ENCODE results near the gene BICDL1. TPM values are rescaled to one million over a fixed set of nuclear protein-coding genes. Genes with fewer than 3 reads are reported as not detected.

Gene BICDL1
- total RNA-seq, 3 donors from 2014 or later: 0.48 to 23.4 (median 5.6) TPM

DNA sequence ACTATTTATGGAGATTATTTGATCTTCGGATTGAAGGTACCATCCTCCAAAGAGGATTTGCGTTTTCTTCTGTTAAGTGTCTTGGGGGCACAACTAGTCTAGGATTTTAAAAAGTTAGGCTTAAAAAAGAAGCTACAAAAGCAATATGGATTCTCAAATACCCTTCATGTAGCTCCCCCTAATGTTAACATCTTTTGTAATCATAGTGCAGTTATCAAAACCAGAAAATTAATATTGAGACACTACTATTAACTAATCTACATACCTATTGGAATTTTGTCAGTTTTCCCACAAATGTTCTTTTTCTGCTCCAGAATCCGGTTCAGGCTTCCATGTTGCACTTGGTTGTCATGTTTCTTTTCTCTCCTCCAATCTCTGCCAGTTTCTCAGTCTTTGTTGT, 62.5 kb downstream of the BICDL1 start:
- TF ChIP-seq, protein P1, sequence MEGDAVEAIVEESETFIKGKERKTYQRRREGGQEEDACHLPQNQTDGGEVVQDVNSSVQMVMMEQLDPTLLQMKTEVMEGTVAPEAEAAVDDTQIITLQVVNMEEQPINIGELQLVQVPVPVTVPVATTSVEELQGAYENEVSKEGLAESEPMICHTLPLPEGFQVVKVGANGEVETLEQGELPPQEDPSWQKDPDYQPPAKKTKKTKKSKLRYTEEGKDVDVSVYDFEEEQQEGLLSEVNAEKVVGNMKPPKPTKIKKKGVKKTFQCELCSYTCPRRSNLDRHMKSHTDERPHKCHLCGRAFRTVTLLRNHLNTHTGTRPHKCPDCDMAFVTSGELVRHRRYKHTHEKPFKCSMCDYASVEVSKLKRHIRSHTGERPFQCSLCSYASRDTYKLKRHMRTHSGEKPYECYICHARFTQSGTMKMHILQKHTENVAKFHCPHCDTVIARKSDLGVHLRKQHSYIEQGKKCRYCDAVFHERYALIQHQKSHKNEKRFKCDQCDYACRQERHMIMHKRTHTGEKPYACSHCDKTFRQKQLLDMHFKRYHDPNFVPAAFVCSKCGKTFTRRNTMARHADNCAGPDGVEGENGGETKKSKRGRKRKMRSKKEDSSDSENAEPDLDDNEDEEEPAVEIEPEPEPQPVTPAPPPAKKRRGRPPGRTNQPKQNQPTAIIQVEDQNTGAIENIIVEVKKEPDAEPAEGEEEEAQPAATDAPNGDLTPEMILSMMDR (IDR thresholded peaks at IDR 0.05): no peak
- no peak for TF ChIP-seq POLR2AphosphoS5 (IDR thresholded peaks at IDR 0.05)
- no peak for DNase-seq (ENCODE audit: low spot score in 2 of 2)
- Histone ChIP-seq H3K36me3 (no peaks in the 10 kb centered on the region), H3K4me1 (no peaks in the 10 kb centered on the region), H3K4me3 (no peak overlapping the region), H3K27me3 (no peaks in the 10 kb centered on the region), H3K9me3 (no peaks in the 10 kb centered on the region), H3K27ac (no peak overlapping the region)
- intact Hi-C loops (cut with DNase I; ENCODE audit: low total_unique reads): no loop called here

DNA sequence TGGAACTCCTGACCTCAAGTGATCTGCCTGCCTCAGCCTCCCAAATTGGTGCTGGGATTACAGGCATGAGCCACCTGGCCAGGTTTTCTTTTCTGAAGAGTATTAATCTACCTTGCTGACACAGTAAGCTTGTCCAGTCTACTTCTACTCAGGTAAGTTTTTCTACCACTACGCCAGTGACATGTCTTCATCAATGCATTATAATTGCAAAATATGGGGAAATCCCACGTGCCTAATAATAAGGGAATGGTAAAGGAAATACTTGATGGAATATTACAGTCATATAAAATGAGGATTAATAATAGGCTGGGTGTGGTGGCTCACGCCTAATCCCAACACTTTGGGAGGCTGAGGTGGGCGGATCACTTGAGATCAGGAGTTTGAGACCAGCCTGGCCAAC, 65.3 kb downstream of the BICDL1 start:
- no peak overlapping the region for H3K27ac ChIP-seq
- H3K4me1 ChIP-seq: no peaks in the 10 kb centered on the region
- intact Hi-C loops (cut with DNase I; ENCODE audit: low total_unique reads): no loop called here
- no peak for DNase-seq (ENCODE audit: low spot score in 2 of 2)
- no peaks in the 10 kb centered on the region for H3K27me3 ChIP-seq
- no peak overlapping the region for H3K4me3 ChIP-seq
- H3K9me3 ChIP-seq: no peaks in the 10 kb centered on the region
- TF ChIP-seq, protein P1 (IDR thresholded peaks at IDR 0.05): no peak
- TF ChIP-seq POLR2A (IDR thresholded peaks at IDR 0.05): no peak
- TF ChIP-seq POLR2AphosphoS5 (IDR thresholded peaks at IDR 0.05): no peak
- no peaks in the 10 kb centered on the region for H3K36me3 ChIP-seq

DNA sequence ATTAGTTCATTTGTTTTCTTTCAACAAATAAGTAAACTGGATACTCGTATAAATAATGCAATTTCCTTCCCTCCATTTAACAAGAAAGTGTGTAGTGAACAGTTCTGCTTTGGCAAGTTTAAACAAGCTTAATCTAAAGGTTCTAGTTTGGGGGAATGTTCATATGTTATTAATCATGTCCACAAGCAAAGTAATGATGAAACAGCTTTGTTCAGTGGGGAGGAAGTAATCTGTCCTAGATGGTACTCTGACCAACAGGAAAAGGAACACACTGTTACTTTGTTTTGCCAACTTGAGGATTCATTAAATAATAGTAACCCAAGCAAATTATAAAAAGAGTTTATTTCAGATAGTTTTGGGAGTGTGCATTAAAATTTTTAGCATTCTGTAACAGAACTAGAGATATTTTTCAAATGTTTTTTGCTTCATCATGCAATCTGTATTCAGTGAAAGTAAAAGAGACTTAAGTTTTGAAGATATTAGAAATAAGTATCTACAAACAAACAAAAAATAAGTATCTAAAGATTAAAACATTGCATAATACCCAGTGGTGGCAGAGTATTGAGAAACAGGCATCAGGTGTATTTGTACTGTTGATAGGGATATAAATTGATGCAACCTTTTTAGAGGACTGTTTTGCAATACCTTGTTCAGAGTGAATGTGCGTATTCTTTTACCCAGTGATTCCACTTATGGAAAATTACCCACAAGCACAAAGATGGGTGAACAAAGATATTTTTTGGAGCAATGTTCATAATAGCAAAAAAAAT, 66.4 kb downstream of the BICDL1 start:
- no peak overlapping the region for H3K4me3 ChIP-seq
- no peaks in the 10 kb centered on the region for H3K27me3 ChIP-seq
- no peak for DNase-seq (ENCODE audit: low spot score in 2 of 2)
- intact Hi-C loops (cut with DNase I; ENCODE audit: low total_unique reads): no loop called here
- TF ChIP-seq POLR2A (IDR thresholded peaks at IDR 0.05) (no peak), POLR2AphosphoS5 (IDR thresholded peaks at IDR 0.05) (no peak)
- TF ChIP-seq, protein P1 (IDR thresholded peaks at IDR 0.05): no peak
- no peaks in the 10 kb centered on the region for H3K36me3 ChIP-seq
- H3K27ac ChIP-seq: no peak overlapping the region
- H3K4me1 ChIP-seq: no peaks in the 10 kb centered on the region
- no peaks in the 10 kb centered on the region for H3K9me3 ChIP-seq

DNA sequence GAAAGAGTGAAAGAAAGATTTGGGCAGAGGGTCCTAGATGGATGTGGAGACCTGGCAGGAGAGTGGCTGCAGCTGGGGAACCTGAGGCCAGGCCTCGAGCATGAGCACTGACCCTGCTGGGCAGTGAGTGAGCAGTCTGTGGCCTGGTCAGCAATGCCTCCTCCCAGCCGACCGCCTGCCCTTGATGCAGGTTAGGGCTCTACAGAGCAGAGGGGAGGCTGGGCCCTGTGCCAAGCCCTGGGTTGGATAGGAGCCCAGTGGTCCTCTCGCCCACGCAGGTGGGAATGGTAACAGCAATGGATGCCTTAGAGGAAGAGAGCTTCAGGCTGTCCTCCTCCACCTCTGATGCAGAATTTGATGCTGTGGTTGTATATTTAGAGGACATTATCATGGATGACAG, 67.7 kb downstream of the BICDL1 start:
- H3K36me3 ChIP-seq: no peaks in the 10 kb centered on the region
- H3K4me1 ChIP-seq: no peaks in the 10 kb centered on the region
- H3K9me3 ChIP-seq: no peaks in the 10 kb centered on the region
- TF ChIP-seq POLR2AphosphoS5 (IDR thresholded peaks at IDR 0.05): no peak
- TF ChIP-seq, protein P1 (IDR thresholded peaks at IDR 0.05): no peak
- TF ChIP-seq POLR2A (IDR thresholded peaks at IDR 0.05): no peak
- no peak overlapping the region for H3K27ac ChIP-seq
- intact Hi-C loops (cut with DNase I; ENCODE audit: low total_unique reads): no loop called here
- DNase-seq (ENCODE audit: low spot score in 2 of 2): no peak
- H3K4me3 ChIP-seq: no peak overlapping the region
- H3K27me3 ChIP-seq: no peaks in the 10 kb centered on the region

DNA sequence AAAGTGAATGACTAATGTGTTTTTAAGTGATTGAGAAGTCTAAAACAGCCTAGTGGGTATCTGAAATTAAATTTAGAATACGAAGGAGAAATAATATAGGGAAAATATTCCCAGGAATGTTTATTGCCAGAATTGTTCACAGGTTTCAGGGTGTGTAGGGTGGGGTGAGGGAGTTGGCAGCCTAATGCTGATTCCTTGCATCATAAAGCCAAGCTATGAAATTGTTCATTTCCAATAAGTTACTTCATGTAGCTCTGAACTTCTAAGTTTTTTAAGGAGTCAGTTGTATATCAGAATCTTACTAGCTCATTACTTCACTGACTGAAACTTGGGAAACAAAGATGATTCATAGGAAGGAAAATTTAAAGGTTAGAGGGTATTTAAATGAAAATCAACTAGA, 71.2 kb downstream of the BICDL1 start:
- intact Hi-C loops (cut with DNase I; ENCODE audit: low total_unique reads): no loop called here
- no peak for DNase-seq (ENCODE audit: low spot score in 2 of 2)

More for the DNA sequence above, 71.2 kb downstream of the BICDL1 start:
- Histone ChIP-seq H3K4me1 (no peaks in the 10 kb centered on the region), H3K27me3 (no peaks in the 10 kb centered on the region), H3K4me3 (no peak overlapping the region), H3K27ac (no peak overlapping the region), H3K9me3 (no peaks in the 10 kb centered on the region), H3K36me3 (no peaks in the 10 kb centered on the region)
- TF ChIP-seq, protein P1 (IDR thresholded peaks at IDR 0.05): no peak
- no peak for TF ChIP-seq POLR2AphosphoS5 (IDR thresholded peaks at IDR 0.05)

Measured in breast epithelium (tissue), 4 donors.